Activated T-helper 9 cell treated with anti-CD3 and anti-CD28 coated beads, Interleukin-2, amount 50 U/mL, for 16 hours (primary cell): ENCODE measurements around the gene MCM7.
"Not testable (repeated sequence)": the region's sequence is repeated elsewhere in the genome, so short reads cannot be mapped to it uniquely, and the experiment has no call there.

Experiments used
- DNase-seq: peaks from one replicate; pipeline ENCODE4 v3.0.0-alpha.2; 2020; ENCODE audit warnings: low read depth

The MCM7 gene

DNA sequence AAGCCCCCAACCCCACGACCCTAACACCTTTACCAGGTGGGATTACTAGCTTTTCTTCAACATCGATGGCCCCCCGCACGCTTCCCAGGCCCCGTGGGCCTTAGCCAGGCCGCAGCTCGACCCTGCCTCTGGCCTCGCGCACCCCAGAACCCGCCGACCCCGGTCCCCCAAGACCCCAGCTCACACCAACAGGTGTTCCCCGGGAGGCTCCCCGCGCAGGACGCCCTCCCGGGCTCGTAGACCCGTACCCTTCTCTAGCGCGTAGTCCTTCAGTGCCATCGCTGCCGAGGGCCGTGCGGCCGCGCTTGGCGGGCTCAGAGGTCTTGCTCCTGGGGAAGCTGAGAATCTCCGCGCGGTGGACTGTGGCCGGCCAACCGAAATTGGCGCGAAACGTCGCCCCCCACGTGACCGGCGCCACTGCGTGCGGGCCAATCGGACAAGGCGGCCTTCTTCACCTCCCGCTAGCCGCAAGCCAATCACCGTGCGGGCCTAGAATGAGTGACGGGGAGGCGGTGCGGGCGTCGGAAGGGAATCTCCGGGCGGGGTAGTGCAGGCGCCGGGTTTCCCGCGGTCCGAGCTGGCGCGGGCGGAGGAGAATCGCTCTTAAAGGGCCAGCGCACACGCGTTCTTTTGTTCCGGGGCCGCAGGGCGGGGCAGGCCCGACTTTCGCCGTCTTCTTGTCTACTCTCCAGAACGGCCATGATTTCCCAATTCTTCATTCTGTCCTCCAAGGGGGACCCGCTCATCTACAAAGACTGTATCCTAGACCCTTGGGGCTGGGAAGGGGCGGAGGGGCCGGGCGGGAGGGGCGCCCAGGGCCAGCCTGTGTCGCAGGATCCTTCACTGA lies at the start of gene MCM7, which contains the start of gene AP4M1:
MCM7 (minus strand) TSS at position 382 of the 847 bp plus-strand sequence; CDS start at position 279, 103 bp downstream.
AP4M1 (plus strand) TSS at position 628 of the 847 bp plus-strand sequence; CDS start at position 700, 72 bp downstream.
- peak; percentile 96 for DNase-seq

DNA sequence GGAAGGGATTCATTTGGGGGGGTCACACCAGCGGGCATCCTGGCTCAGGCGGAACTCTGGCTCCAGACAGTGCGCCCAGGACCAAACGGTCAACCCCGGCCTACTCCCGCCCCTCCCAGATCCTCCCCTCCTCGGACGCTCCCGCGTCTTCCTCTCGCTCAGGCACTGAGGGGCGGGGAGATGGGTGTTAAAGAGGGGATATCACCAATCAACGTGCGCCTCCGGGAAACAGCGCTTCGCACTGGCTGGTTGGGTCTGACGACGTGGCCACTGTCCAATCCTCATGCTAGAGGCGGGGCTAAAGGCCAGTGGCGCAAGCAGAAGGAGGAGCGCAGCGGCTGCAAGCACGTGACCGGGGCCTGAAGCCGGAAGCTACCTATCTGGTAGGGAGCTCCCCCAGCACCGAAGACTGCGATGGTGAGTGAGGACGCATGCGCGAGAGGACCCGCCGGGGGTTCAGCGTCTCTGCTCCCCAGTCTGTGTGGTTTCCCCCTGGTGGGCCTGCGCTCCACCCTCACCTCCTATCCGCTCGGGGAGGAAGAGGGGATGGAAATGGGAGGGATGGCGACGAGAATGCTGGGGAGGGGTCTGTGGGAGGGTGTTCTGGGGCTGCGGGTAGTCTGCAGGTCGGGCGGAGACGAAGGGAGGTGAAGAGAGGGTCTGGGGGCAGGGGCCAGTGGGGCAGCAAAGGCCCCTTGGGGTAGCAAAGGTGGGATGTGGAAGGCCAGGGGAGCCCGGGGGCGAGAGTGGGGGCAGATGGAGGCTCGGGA lies 47.5 kb upstream of the MCM7 start, which contains the start of gene LAMTOR4:
LAMTOR4 (plus strand) TSS at position 360 of the 770 bp plus-strand sequence; CDS start at position 415, 55 bp downstream.
- peak; percentile 97 for DNase-seq

DNA sequence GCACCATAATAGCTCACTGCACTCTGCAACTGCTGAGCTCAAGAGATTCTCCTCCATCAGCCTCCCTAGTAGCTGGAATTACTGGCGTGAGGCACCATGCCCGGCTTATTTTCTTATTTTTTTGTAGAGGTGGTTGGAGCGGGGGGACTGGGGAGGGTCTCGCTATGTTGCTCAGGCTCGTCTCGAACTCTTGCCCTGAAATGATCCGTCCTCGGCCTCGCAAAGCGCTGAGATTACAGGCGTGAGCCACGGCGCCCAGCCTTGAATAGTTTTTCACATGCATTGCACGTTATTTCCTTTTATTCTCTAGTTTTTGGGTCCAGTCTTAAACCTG lies 47.0 kb upstream of the MCM7 start:
- DNase-seq = no peak

DNA sequence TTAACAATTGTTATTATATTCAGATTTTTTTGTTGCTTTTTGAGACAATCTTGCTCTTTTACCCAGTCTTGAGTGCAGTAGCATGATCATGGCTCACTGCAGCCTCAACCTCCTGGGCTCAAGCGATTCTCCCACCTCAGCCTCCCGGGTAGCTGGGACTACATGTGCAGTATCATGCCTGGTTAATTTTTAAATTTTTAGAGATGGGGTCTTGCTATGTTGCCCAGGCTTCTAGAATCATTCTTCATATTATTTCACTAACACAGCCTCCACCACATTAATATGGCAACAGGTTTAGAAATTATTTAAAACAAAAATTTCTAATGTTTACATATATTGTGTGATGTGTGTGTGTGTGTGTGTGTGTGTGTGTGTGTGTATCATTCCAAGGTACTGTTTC lies 46.1 kb upstream of the MCM7 start:
- no peak for DNase-seq

DNA sequence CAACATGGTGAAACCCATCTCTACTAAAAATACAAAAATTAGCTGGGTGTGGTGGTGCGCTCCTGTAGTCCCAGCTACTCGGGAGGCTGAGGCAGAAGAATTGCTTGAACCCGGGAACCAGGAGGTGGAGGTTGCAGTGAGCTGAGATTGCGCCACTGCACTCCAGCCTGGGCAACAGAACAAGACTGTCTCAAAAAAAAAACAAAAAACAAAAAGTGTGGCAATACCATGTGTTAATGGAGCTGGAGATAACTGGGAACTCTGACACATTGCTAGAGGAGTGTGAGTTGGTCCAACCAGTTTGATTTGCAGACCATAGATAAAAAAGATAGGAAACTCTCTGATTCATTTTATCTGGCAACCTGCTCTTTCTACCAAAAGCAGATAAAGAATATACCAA lies 45.2 kb upstream of the MCM7 start:
- not testable (repeated sequence) for DNase-seq

DNA sequence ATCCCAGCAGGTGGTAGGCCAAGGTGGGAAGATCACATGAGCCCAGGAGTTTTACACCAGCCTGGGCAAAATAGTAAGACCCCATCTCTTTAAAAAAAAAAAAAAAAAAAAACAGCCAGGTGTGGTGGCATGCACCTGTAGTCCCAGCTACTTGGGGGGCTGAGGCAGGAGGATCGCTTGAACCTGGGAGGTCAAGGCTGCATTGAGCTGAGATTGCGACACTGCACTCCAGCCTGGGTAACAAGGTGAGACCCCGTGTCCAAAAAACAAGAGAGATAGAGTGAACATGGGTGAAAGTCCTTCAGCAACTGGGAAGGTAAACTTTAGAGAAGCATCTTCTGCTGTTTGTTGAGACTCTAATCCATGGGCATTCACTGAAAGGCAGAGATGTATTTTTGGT lies 41.3 kb upstream of the MCM7 start:
- DNase-seq = no peak

DNA sequence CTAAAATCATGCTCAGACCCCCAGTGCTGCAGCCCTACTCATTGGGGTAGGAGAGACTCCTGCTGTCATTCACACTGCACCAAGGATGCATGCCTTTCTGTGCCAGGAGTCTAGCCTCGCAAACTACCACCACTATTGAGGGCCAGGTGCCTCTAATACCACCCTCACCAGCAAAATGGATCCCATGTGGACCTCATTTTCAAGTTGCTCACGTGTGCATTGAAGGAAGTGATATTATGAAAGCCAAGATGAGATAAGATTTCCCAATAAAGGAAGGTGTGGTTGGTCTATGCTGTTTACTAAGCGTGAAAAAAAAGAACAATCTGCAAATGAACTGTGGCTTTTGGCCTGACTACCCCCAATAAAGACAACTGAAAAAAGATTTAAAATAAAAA lies 40.4 kb upstream of the MCM7 start:
- DNase-seq = no peak

DNA sequence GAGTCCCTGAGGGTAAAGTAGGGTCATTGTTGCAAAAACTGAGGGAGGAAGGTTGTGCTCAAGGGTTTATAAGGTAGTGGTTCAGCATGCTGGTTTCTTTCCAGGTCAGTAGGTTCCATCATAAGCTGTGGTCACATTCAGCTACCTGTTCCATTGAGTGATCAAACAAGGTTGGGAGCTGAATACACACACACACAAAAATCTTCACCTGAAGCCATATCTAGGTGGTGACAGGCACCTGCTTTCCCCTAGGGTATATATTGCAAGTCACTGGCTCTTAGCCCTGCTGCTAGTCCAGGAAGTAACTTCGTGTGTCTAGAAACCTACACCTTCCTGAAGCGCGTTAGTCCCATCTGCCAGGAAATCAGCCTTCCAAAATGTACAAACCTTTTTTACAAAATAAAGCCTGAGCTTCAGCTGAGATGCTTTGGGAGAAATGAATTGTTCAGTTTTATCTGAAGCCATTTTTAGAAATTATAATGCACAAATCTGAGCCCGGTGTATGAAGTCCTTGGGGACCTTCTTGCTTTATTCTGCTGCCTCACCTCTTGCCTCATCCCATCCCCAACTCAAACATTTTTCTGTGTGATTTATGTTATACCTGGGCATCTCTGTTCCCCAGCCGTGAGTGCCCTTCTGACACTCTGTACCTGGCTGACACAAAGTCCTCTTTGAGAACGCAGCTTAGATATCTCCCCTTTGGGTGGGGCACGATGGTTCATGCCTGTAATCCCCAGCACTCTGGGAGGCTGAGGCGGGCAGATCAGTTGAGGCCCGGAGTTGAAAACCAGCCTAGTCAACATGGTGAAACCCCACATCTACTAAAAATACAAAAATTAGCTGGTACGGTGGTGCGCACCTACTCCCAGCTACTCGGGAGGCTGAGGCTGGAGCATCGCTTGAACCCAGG lies 36.9 kb upstream of the MCM7 start:
- no peak for DNase-seq

DNA sequence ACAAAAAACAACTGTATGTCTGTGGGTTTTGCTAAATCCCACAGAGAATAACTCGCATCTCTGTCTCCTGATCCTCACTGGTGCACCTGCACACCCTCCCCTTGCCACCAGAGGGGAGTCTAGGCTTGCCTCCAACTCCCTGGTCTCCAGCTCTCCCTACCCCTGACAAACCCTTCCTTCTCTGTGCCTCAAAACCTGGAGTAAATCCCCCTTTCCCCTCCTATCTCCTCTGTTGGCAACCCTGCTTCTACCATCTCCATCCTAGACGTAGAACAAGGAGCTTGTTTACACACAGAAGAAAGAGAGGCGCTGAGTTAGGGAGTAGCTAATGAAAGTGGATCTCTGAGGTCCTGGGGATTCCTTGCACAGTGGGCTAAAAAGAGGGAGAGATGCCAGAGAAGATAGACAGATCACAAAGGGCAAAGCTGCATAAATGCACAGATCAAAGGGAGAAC lies 31.5 kb upstream of the MCM7 start:
- peak; percentile 31 for DNase-seq

DNA sequence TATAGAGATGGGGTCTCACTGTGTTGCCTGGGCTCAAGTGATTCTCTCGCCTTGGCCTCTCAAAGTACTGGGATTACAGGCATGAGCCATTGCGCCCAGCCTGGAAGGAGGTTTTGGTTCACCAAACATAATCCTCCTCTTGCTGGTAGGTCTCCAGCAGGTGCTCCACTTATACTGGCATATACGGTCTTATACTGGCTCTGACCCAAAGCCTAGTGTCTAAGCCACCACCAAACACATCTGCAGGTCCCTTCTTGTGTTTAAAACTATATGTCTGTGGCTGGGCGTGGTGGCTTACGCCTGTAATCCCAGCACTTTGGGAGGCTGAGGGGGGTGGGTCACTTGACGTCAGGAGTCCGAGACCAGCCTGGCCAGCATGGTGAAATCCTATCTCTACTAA lies 30.9 kb upstream of the MCM7 start:
- no peak for DNase-seq

DNA sequence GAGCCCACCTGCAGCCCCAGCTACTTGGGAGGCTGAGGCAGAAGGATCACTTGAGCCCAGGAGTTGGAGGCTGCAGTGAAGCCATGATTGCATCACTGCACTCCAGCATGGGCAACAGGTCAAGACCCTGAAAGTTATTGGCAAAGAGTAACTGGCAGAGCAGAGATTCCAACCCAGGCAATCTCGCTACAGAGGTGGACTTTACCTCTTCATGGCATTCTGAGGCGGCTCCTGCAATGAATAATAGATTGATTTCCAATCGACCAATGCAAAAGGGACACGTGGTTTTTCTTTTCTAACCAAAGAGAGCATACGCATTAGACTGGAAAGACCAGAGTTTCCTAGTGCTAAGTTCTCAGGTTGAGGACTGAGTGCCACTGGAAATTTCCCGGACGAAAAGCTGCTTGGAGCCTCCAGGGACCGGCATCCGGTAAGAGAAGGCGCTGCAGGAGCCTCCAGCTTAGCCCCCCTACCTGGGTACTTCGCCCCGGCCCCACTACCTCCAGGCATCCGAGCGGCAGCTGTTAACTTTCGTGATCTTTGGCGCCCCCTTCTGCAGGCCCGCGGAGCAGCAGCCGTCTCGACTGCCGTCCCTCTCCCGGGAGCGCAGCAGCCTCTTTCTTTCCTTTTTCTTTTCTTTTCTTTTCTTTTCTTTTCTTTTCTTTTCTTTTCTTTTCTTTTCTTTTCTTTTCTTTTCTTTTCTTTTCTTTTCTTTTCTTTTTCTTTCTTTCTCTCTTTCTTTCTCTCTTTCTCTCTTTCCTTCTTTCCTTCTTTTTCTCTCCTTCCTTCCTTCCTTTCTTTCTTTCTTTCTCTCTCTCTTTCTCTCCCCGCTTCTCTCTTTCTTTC lies 29.6 kb upstream of the MCM7 start:
- peak; percentile 76 for DNase-seq

DNA sequence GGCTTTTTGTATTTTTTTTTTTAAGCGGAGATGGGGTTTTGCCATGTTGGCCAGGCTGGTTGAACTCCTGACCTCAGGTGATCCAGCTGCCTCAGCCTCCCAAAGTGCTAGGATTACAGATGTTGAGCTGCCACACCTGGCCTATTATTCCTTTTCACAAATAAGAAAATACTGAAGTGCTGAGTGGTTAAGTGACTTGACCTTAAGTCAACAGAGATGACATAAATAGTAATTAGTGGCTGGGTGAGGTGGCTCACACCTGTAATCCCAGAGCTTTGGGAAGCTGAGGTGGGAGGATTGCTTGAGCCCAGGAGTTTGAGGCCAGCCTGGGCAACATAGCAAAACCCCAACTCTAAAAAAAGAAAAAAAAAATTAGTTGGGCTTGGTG lies 29.0 kb upstream of the MCM7 start:
- not testable (repeated sequence) for DNase-seq

DNA sequence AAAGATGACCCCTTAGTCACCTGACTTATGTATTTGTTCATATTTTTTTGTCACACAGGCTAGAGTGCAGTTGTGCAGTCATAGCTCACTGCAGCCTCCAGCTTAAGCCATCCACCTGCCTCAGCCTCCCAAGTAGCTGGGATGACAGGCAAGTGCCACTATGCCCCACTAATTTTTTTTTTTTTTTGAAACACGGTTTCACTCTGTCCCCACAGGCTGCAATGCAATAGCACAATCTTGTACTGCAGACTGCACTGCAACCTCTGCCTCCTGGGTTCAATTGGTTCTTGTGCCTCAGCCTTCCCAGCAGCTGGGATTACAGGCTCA lies 27.4 kb upstream of the MCM7 start:
- no peak for DNase-seq

DNA sequence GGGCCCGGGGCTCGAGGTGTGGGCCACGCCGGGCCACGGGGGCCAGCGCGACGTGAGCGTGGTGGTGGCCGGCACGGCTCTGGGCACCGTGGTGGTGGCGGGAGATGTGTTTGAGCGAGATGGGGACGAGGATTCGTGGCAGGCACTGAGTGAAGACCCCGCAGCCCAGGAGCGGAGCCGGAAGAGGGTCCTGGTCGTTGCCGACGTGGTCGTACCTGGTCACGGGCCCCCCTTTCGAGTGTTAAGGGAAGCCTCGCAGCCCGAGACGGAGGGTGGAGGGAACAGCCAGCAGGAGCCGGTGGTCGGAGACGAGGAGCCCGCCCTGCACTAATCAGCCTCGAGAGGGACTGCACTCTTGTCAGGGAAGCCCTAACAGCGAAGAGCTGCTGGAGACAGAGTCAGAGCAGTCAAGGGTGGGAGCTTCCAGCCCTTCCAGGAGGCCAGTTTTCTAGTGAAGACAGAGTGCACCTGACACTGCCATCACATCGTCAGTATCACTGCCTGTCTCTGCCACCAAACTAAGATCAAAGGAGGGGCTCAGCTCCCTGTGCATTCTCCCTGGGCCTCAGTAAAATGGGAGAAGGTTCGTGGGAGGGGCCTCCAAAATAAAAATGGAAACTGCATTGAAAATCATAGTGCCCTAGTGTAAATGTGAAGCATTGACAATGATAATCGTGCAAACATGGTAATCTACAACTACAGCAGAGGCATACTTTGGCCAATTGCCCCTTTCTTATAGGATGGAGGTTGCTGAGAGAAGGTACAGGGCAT lies 26.9 kb upstream of the MCM7 start:
- no peak for DNase-seq

DNA sequence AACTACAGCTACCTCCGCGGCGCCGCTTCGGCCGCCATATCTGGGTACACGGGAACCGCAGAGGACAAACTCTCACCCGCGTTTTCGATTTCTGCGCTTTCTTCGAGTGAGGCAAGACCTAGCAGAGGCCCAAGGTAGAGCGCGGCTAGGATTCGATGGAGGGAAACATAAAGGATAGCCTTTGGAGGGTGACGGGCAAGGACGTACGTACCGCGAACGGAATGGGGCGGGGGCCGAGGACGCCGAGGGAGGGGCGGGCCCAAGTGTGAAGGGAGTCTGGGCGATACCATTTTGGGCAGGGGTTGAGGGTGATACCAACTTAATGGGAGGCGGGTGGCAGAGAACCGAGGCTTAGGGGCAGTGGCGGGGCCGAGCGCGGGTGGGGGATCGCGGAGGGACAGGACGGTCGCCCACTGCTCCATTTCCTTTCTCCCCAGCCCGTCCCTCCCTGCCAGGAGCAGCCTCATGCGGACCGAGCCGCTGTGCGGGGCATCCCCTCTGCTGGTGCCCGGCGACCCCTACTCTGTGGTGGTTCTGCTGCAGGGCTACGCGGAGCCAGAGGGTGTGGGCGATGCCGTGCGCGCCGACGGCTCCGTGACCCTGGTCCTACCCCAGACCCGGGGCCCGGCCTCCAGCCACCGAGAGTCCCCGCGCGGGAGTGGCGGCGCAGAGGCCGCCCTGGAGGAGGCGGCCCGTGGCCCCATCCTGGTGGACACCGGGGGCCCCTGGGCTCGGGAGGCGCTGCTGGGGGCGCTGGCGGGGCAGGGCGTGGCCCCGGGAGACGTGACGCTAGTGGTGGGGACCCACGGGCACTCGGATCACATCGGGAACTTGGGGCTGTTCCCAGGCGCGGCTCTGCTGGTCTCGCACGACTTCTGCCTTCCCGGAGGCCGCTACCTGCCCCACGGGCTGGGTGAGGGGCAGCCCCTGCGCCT lies 26.0 kb upstream of the MCM7 start, which contains the start of gene MBLAC1:
MBLAC1 (plus strand) TSS at position 37 of the 935 bp plus-strand sequence; CDS start at position 466, 429 bp downstream.
- peak; percentile 84 for DNase-seq

DNA sequence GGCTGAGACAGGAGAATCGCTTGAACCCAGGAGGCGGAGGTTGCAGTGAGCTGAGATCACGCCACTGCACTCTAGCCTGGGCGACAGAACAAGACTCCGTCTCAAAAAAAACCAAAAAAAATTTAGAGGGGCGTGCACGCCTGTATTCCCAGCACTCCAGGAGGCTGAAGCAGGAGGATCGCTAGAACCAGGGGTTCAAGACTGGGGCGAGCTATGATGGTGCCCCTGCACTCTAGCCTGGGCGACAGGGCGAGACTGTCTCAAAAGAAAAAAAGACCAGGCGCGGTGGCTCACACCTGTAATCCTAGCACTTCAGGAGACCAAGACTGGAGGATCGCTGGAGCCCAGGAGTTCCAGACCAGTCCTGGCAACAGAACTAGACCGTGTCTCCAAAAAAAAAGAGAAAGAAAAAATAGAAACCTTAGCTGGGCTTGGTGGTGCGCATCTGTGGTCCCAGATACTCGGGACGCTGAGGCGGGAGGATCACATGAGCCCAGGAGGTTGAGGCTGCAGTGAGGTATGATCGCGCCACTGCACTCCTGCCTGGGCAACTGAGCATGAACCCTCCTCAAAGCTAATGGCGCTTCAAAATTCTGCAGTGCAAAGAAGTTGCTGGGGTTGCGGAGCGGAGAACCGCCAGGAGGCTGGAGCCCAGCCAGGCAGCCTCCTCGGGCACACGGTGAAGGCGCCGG lies 25.2 kb upstream of the MCM7 start:
- no peak for DNase-seq

DNA sequence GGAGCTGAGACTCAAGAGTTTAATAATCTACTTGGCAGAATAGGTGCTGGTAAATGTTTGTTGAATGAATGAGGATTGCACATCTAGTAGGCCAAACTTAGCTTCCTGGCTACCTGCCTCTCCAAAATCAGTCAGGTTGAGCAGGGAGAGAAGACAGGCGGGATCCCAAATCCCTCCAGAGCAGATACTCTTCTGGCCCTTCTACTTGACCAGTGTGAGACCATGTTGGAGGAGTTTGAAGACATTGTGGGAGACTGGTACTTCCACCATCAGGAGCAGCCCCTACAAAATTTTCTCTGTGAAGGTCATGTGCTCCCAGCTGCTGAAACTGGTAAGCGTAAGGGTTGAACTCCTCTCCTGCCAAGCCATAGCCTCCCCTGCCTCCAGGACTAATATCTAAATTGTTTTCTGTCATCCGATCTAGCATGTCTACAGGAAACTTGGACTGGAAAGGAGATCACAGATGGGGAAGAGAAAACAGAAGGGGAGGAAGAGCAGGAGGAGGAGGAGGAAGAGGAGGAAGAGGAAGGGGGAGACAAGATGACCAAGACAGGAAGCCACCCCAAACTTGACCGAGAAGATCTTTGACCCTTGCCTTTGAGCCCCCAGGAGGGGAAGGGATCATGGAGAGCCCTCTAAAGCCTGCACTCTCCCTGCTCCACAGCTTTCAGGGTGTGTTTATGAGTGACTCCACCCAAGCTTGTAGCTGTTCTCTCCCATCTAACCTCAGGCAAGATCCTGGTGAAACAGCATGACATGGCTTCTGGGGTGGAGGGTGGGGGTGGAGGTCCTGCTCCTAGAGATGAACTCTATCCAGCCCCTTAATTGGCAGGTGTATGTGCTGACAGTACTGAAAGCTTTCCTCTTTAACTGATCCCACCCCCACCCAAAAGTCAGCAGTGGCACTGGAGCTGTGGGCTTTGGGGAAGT lies 23.4 kb upstream of the MCM7 start:
- DNase-seq = no peak
